Activated T-cell treated with anti-CD3 and anti-CD28 coated beads, Interleukin-2, amount 50 U/mL, for 72 hours (primary cell): ENCODE measurements around the gene ZNF326. TPM values are rescaled to one million over a fixed set of nuclear protein-coding genes. Genes with fewer than 3 reads are reported as not detected.

Experiments
- ATAC-seq, 2 donors: fragments of 150-1000 bp; cut with Tn5 transposase; replicated peaks in 1 of 2; 2 replicates each; pipeline ENCODE4 v1.10.0; 2021; ENCODE audit warnings: moderate library complexity in 2 of 2, mild to moderate bottlenecking in 1 of 2
- DNase-seq, 2 donors: peaks; one replicate each; pipeline ENCODE4 v3.0.0; 2021 to 2022; ENCODE audit warnings: mixed read lengths in 1 of 2
- H3K27ac Mint-ChIP-seq: one replicate; pipeline ENCODE4 v1.8.0; 2022; ENCODE audit warnings: mild to moderate bottlenecking, moderate library complexity, mixed read lengths
- H3K27me3 Mint-ChIP-seq: one replicate; pipeline ENCODE4 v1.8.0; 2022; ENCODE audit warnings: low read depth, mixed read lengths
- H3K36me3 Mint-ChIP-seq, 2 donors: one replicate each; pipeline ENCODE4 v1.8.0; 2022; ENCODE audit warnings: mixed read lengths in 2 of 2, mild to moderate bottlenecking in 1 of 2; ENCODE audit not compliant: insufficient read depth in 2 of 2
- H3K4me1 Mint-ChIP-seq: one replicate; pipeline ENCODE4 v1.8.0; 2022; ENCODE audit warnings: low read depth, mixed read lengths
- H3K4me3 Mint-ChIP-seq, 2 donors: one replicate each; pipeline ENCODE4 v1.8.0; 2022; ENCODE audit warnings: mild to moderate bottlenecking in 2 of 2, mixed read lengths in 2 of 2, moderate library complexity in 2 of 2
- H3K9me3 Mint-ChIP-seq, 2 donors: one replicate each; pipeline ENCODE4 v1.8.0; 2022; ENCODE audit warnings: mixed read lengths in 2 of 2
- total RNA-seq, 2 donors: library from RNA; stranded (reverse); gene quantifications; one replicate each; pipeline ENCODE4 v1.2.3, GENCODE V29; 2022

ZNF326 gene, protein sequence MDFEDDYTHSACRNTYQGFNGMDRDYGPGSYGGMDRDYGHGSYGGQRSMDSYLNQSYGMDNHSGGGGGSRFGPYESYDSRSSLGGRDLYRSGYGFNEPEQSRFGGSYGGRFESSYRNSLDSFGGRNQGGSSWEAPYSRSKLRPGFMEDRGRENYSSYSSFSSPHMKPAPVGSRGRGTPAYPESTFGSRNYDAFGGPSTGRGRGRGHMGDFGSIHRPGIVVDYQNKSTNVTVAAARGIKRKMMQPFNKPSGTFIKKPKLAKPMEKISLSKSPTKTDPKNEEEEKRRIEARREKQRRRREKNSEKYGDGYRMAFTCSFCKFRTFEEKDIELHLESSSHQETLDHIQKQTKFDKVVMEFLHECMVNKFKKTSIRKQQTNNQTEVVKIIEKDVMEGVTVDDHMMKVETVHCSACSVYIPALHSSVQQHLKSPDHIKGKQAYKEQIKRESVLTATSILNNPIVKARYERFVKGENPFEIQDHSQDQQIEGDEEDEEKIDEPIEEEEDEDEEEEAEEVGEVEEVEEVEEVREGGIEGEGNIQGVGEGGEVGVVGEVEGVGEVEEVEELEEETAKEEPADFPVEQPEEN
- 10 to 100 TPM; 16.4 to 20.3 TPM for total RNA-seq

DNA sequence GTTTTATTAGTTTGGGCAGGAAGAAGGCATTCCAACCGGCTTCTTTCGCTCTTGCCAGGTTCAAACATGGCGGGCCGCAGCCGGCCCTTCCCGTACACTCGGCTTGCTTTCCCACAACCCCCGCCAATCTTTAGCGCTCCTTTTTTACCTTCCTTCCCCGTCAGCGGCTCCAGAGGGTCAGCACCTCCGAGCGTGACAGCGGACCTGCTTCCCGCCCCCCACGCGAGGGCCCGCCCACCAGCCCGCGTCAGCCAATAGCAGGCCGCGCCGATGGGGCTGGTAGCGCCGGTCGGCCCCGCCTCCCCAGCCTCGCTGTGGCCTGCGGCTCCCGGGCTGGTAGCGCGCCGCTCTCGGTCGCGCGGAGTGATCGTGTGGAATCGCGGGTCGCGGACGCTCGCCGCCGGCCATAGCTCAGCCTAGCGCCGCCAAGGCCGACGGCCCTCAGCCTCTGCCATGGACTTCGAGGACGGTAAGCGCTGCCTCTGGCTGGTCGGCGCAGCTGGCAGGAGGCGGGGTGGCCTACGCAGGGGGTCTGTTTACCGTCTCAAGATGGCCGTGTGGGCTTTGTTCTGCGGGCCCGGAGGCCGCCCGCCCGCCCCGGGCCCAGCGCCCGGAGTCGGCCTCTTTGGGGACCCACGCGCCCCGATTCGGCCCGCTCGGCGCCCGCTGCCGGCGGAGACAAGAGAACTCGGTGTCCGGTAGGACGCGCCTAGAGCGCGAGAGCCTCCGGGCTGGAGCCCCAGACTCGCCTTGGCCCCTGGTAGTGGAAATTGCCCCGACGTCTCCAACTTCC lies at the start of gene ZNF326:
TSS of gene ZNF326 (plus strand) at position 306 of the 793 bp plus-strand sequence. CDS start at position 454, 148 bp downstream.
- DNase-seq, result peak; percentile 98
- Mint-ChIP-seq H3K27ac (peak within 1 kb of the TSS; percentile 79), H3K27me3 (peaks cover 7% of the 10 kb centered on the region), H3K4me3 (peak within 1 kb of the TSS; percentile 96), H3K9me3 (no peaks in the 10 kb centered on the region), H3K4me1 (peaks cover 51% of the 10 kb centered on the region), H3K36me3 (peaks cover 4 to 18% of the 10 kb centered on the region in 2 donors)
- ATAC-seq, result peak; percentile 96

DNA sequence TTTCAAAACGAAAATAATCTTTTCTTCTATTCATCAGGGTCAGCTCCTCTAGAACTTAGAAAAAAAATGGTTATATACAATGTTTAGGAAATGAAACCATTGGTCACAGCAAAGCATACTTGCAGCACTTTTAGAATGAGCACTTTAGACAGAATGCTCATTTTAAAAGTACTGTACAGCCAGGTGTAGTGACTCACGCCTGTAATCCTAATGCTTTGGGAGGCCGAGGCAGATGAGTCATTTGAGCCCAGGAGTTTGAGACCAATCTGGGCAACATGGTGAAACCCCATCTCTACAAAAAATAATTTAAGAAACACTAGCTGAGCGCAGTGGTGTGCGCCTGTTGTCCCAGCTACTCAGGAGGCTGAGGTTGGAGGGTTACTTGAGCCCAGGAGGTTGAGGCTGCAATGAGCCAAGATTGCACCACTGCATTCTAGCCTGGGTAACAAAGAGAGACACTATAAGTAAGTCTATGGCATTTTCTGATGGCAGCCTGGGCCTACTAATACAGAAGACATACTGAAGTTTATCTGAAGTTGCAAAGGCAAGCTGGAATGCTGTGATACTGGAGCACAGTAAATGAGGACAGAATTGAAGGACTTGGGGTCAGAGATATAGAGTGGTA lies 48.9 kb upstream of the ZNF326 start:
- H3K36me3 Mint-ChIP-seq, result no peaks in the 10 kb centered on the region
- DNase-seq, result peak; percentile 28 to 42
- H3K9me3 Mint-ChIP-seq, result no peaks in the 10 kb centered on the region
- H3K27ac Mint-ChIP-seq, result no peak overlapping the region
- H3K4me1 Mint-ChIP-seq, result peaks cover 8% of the 10 kb centered on the region
- peak; percentile 88 to 89 for ATAC-seq
- no peaks in the 10 kb centered on the region for H3K27me3 Mint-ChIP-seq
- no peak overlapping the region for H3K4me3 Mint-ChIP-seq

DNA sequence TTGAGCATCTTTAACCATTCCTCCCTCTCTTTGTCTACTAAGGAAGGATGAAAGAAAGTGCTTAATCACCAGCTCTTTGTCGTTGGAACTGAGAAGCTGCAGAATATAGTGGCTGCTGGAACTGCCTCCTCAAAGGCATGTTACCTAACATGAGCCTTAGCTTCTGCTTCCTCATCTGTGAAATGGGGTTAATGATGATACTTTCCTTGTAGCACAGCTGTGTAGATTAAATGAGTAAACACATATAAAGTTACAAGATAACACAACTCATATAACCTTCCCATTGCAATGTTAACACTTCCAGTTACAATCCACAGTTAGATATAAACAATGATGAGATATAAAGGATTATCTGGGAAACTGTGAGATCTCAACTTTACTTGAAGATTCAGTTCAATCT lies 48.4 kb upstream of the ZNF326 start:
- Mint-ChIP-seq H3K27me3 (no peaks in the 10 kb centered on the region), H3K9me3 (no peaks in the 10 kb centered on the region), H3K36me3 (no peaks in the 10 kb centered on the region), H3K27ac (no peak overlapping the region), H3K4me1 (peaks cover 8% of the 10 kb centered on the region), H3K4me3 (no peak overlapping the region)
- DNase-seq (no peak), ATAC-seq (no peak)

DNA sequence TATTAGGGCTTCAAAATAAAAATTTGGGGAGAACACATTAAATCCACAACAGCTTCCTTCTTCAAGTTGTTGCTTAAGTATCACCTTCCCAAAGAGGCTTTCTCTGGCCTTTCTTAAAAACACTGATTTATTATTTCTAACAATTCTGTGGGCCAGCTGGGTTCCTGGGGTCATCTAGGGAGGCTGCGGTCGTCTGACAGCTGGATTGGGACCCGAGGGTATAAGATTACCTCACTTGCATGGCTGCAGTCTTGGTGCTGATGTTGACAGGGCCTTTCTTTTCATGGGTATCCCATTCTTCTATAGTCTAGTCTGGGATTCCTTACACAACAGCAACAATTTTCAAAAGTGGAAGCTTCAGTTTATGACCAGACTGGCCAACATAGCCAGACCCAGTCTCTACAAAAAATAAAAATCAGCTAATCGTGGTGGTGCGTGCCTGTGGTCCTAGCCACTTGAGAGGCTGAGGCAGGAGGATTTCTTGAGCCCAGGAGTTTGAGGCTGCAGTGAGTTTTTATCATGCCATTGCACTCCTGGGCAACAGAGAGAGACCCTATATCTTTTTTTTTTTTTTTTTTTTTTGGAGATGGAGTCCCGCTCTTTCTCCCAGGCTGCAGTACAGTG lies 46.1 kb upstream of the ZNF326 start:
- H3K4me1 Mint-ChIP-seq, result peaks cover 15% of the 10 kb centered on the region
- no peak overlapping the region for H3K4me3 Mint-ChIP-seq
- H3K9me3 Mint-ChIP-seq, result no peaks in the 10 kb centered on the region
- no peak for ATAC-seq
- no peaks in the 10 kb centered on the region for H3K27me3 Mint-ChIP-seq
- no peak for DNase-seq
- H3K27ac Mint-ChIP-seq, result no peak overlapping the region
- H3K36me3 Mint-ChIP-seq, result no peaks in the 10 kb centered on the region

DNA sequence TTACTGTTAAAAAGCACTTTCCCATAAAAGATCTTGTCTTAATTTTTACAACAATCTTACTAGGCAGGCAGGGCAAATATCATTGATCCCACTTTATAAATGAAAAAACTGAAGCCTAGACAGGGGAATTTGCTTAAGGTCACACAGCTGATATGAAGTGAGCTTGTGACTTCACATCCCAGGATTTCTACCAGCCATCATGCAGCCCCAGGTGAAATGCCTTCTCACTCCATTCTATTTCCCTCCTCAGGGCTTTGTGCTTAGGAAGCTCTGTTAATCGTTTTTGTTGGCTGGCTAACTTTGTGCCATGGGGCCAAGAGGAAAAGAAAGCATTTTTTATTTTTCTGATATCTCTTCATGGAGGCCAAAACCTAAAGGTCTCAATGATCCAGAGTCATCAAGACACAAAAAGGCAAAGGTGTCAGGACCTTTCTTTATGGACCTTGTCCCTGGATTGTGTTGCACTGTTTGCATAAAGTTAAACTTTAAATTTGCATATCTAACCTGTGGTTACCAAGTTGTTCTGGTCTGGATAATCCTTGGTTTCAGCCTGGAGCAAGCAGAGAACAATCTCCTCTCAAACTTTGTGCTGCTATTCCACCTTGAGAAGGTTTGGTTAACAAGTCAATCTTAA lies 44.8 kb upstream of the ZNF326 start:
- H3K9me3 Mint-ChIP-seq, result no peaks in the 10 kb centered on the region
- H3K4me3 Mint-ChIP-seq, result no peak overlapping the region
- H3K36me3 Mint-ChIP-seq, result no peaks in the 10 kb centered on the region
- H3K27ac Mint-ChIP-seq, result no peak overlapping the region
- peaks cover 15% of the 10 kb centered on the region for H3K4me1 Mint-ChIP-seq
- ATAC-seq (no peak), DNase-seq (no peak)
- no peaks in the 10 kb centered on the region for H3K27me3 Mint-ChIP-seq

DNA sequence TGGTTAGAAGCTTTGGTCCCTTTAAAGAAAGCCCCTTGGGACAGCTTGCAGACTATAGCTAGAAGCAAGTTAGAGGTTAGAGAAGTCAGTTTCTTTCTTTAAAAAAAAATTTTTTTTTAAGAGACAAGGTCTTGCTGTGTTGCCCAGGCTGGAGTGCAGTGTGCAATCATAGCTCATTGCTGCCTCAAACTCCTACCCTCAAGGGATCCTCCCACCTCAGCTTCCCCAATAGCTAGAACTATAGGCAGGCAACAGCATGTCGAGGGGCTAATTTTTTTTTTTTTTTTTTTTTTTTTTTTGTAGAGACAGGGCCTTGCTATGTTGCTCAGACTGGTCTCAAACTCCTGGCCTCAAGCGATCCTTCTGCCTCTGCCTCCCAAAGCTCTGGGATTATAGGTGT lies 44.2 kb upstream of the ZNF326 start:
- Mint-ChIP-seq H3K9me3 (no peaks in the 10 kb centered on the region), H3K4me1 (peaks cover 15% of the 10 kb centered on the region), H3K27ac (no peak overlapping the region), H3K36me3 (no peaks in the 10 kb centered on the region), H3K27me3 (no peaks in the 10 kb centered on the region), H3K4me3 (no peak overlapping the region)
- ATAC-seq (no peak), DNase-seq (no peak)

DNA sequence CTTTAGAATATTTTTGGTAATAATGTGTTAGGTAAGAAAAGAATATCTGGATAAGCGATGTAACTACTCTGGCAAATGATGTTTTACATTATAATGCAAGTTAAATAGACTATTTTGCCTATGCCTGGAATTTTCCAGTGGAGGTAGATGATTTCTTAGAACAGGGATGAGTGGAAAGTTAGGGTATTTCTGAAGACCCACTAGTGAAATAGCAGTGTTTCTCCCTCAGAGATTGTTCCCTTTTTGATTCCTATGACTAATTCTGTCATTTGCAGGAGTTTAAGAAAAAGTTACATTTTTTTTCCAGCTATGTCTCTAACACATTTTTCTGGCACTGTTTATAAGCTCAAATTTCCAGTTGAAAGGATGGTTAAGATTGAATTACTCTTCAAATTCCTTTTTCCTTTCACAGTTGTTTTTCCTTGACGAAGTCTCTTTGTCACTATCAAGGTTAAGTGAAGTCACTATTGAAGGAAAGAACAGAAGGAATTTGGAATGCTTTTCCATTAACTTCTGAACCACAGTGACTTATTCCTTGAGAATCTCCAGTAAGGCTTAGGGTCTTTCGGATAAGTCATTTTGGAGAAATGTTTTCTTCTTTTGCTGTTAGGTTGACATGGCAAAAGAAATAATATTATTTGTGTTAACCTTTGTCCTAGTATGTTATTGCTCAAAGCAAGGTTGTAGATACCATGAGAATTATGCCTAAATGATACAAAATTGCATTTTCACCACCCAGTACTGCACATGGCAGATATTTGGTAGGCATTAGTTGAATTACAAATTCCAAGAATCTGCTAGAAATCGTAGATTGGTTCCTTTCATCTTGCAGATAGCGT lies 42.9 kb upstream of the ZNF326 start:
- H3K4me1 Mint-ChIP-seq, result peaks cover 13% of the 10 kb centered on the region
- DNase-seq, result no peak
- H3K9me3 Mint-ChIP-seq, result no peaks in the 10 kb centered on the region
- ATAC-seq, result no peak
- H3K4me3 Mint-ChIP-seq, result no peak overlapping the region
- no peaks in the 10 kb centered on the region for H3K36me3 Mint-ChIP-seq
- H3K27me3 Mint-ChIP-seq, result no peaks in the 10 kb centered on the region
- H3K27ac Mint-ChIP-seq, result no peak overlapping the region

DNA sequence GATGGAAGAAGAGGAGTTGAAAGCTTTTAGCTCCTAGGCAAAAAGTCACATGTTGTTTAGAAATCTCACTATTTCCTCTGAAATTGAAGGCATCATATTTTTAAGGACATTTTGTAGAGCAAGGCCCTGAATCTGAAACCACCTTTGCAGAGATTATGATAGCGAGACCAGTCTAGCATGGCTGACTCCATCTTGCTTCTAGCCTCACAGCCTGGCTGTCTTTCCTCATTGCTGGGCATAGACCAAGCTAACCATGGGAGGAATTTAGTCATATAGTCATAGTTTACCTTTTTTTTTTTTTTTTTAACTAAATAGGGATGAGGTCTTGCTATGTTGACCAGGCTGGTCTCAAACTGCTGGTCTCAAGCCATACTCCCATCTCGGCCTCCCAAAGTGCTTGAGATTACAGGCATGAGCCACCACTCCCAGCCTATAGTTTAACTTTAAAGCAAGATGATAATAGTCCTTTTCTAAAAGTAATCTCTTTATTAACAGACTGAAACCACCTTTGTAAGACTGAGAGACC lies 42.2 kb upstream of the ZNF326 start:
- ATAC-seq (peak; percentile 31 to 35), DNase-seq (no peak)
- H3K4me3 Mint-ChIP-seq, result no peak overlapping the region
- H3K9me3 Mint-ChIP-seq, result no peaks in the 10 kb centered on the region
- H3K4me1 Mint-ChIP-seq, result peaks cover 18% of the 10 kb centered on the region
- H3K27me3 Mint-ChIP-seq, result no peaks in the 10 kb centered on the region
- no peaks in the 10 kb centered on the region for H3K36me3 Mint-ChIP-seq
- H3K27ac Mint-ChIP-seq, result no peak overlapping the region

DNA sequence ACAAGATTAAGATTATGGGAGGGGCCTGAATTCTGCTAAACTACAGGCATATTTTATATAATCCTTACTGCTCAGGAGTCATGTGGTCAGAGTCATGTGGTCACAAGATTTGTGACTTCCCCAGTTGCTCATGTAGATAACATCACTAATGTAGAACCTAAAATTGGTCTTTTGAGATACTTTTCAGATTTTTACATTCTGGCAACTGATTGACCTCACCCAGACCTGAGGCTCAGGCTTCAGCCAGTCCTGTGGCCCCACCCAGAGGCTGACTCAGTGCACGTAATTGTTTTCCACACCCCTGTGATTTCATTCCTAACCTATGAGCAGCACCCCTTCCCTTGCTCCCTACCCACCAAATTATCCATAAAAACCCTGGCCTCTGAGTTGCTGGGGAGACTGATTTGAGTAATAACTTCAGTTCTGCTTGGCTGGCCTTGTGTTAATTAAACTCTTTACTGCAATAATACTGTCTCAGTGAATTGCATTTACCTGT lies 41.7 kb upstream of the ZNF326 start:
- peak; percentile 77 to 84 for ATAC-seq
- Mint-ChIP-seq H3K36me3 (no peaks in the 10 kb centered on the region), H3K4me1 (peaks cover 22% of the 10 kb centered on the region), H3K9me3 (no peaks in the 10 kb centered on the region), H3K27me3 (no peaks in the 10 kb centered on the region), H3K27ac (no peak overlapping the region), H3K4me3 (no peak overlapping the region)
- DNase-seq, result peak; percentile 32 to 49

DNA sequence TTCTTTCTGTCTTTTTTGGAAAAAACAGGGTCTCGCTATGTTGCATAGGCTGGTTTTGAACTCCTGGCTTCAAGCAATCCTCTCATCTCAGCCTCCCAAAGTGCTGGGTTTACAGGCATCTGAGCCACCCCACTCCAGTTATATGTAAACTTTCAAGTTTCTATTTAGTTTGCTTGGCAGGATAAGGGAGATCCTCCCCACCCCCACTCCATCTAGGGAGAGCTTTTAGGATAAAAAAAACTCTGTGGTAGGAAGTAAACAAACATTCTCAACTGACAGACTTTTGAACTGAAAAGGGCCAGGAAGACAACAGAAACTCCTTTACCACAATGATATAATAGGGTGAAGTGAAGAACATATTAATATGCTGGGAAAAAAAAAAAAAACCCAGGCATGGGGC lies 41.0 kb upstream of the ZNF326 start:
- no peaks in the 10 kb centered on the region for H3K27me3 Mint-ChIP-seq
- no peaks in the 10 kb centered on the region for H3K36me3 Mint-ChIP-seq
- no peak for DNase-seq
- ATAC-seq, result no peak
- H3K9me3 Mint-ChIP-seq, result no peaks in the 10 kb centered on the region
- H3K4me1 Mint-ChIP-seq, result peaks cover 28% of the 10 kb centered on the region
- H3K27ac Mint-ChIP-seq, result no peak overlapping the region
- no peak overlapping the region for H3K4me3 Mint-ChIP-seq

DNA sequence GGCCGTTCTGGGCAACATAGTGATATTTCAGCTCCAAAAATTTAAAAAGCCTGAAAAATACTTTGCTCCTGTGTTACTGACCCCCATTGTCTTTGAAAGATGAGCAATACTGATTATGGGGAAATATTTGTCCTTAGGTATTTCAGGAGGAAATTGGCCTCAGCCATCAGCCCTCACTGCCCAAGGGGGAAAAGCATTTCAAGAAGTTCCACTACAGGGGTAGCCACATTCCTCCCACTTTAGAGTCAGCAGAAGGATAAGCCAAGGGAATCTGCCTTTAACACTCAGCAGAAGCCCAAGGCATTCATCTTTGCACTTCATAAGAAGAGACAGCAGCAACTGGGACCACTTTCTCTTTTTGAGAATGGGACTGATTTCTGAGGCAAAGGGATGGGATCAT lies 40.5 kb upstream of the ZNF326 start:
- no peaks in the 10 kb centered on the region for H3K27me3 Mint-ChIP-seq
- H3K36me3 Mint-ChIP-seq, result peaks cover 0 to 1% of the 10 kb centered on the region in 2 donors
- H3K9me3 Mint-ChIP-seq, result peaks cover 0 to 1% of the 10 kb centered on the region in 2 donors
- no peak for ATAC-seq
- no peak overlapping the region for H3K27ac Mint-ChIP-seq
- peaks cover 28% of the 10 kb centered on the region for H3K4me1 Mint-ChIP-seq
- H3K4me3 Mint-ChIP-seq, result no peak overlapping the region
- DNase-seq, result no peak
